Measurements from ENCODE around the gene C5orf58. TPM values are rescaled to one million over a fixed set of nuclear protein-coding genes. Genes with fewer than 3 reads are reported as not detected.

Gene C5orf58
- total RNA-seq, 1 donor from 2014 or later: not detected

GRCh38 chr5:170220191-170220590 lies 12.6 kb upstream of the C5orf58 start:
- Histone ChIP-seq H3K27me3 (ENCODE audit: insufficient read depth, low read length) (no peaks in the 10 kb centered on the region), H3K36me3 (ENCODE audit: insufficient read depth, low read length) (no peaks in the 10 kb centered on the region), H3K4me3 (ENCODE audit: insufficient read depth, low read depth, low read length) (no peak overlapping the region), H2AFZ (ENCODE audit: low read depth, low read length) (no peak overlapping the region), H3K27ac (ENCODE audit: low read depth, low read length) (no peak overlapping the region), H4K20me1 (ENCODE audit: insufficient read depth, low read length) (no peaks in the 10 kb centered on the region), H3K9ac (ENCODE audit: low read length) (no peak overlapping the region), H3K79me2 (ENCODE audit: insufficient read depth, low read length) (no peaks in the 10 kb centered on the region), H3K4me1 (ENCODE audit: insufficient read depth, low read length) (peaks cover 15% of the 10 kb centered on the region), H3K9me3 (ENCODE audit: insufficient read depth, low read depth, low read length) (no peaks in the 10 kb centered on the region), H3K4me2 (ENCODE audit: low read length) (peak overlapping the region; percentile 38)
- no peak overlapping the region for H3K27ac Mint-ChIP-seq (ENCODE audit: unreplicated experiment)
- H3K27me3 Mint-ChIP-seq (ENCODE audit: low read depth, unreplicated experiment): peaks cover 6% of the 10 kb centered on the region
- H3K36me3 Mint-ChIP-seq (ENCODE audit: low read depth, unreplicated experiment): no peaks in the 10 kb centered on the region
- H3K4me3 Mint-ChIP-seq (ENCODE audit: unreplicated experiment): no peak overlapping the region
- TF ChIP-seq EZH2 (IDR thresholded peaks at IDR 0.05; ENCODE audit: insufficient read depth, low read length): no peak
- TF ChIP-seq, protein P1, sequence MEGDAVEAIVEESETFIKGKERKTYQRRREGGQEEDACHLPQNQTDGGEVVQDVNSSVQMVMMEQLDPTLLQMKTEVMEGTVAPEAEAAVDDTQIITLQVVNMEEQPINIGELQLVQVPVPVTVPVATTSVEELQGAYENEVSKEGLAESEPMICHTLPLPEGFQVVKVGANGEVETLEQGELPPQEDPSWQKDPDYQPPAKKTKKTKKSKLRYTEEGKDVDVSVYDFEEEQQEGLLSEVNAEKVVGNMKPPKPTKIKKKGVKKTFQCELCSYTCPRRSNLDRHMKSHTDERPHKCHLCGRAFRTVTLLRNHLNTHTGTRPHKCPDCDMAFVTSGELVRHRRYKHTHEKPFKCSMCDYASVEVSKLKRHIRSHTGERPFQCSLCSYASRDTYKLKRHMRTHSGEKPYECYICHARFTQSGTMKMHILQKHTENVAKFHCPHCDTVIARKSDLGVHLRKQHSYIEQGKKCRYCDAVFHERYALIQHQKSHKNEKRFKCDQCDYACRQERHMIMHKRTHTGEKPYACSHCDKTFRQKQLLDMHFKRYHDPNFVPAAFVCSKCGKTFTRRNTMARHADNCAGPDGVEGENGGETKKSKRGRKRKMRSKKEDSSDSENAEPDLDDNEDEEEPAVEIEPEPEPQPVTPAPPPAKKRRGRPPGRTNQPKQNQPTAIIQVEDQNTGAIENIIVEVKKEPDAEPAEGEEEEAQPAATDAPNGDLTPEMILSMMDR (IDR thresholded peaks at IDR 0.05; ENCODE audit: insufficient read depth, low read depth, low read length): no peak
- peaks cover 7% of the 10 kb centered on the region for H3K4me1 Mint-ChIP-seq (ENCODE audit: low read depth, unreplicated experiment)
- H3K9me3 Mint-ChIP-seq (ENCODE audit: unreplicated experiment): no peaks in the 10 kb centered on the region
- DNase-seq (ENCODE audit: low read depth) (no peak), FAIRE-seq (no peak)

GRCh38 chr5:170221327-170221741 lies 11.5 kb upstream of the C5orf58 start:
- TF ChIP-seq EZH2 (IDR thresholded peaks at IDR 0.05; ENCODE audit: insufficient read depth, low read length): no peak
- TF ChIP-seq, protein P1 (IDR thresholded peaks at IDR 0.05; ENCODE audit: insufficient read depth, low read depth, low read length): peak; percentile 8
- Mint-ChIP-seq H3K27me3 (ENCODE audit: low read depth, unreplicated experiment) (peaks cover 6% of the 10 kb centered on the region), H3K4me1 (ENCODE audit: low read depth, unreplicated experiment) (peaks cover 7% of the 10 kb centered on the region), H3K36me3 (ENCODE audit: low read depth, unreplicated experiment) (no peaks in the 10 kb centered on the region), H3K4me3 (ENCODE audit: unreplicated experiment) (no peak overlapping the region), H3K9me3 (ENCODE audit: unreplicated experiment) (no peaks in the 10 kb centered on the region), H3K27ac (ENCODE audit: unreplicated experiment) (no peak overlapping the region)
- no peak overlapping the region for H3K4me2 ChIP-seq (ENCODE audit: low read length)
- DNase-seq (ENCODE audit: low read depth) (peak; percentile 21), FAIRE-seq (no peak)
- no peak overlapping the region for H3K27ac ChIP-seq (ENCODE audit: low read depth, low read length)
- no peaks in the 10 kb centered on the region for H3K27me3 ChIP-seq (ENCODE audit: insufficient read depth, low read length)
- no peaks in the 10 kb centered on the region for H3K9me3 ChIP-seq (ENCODE audit: insufficient read depth, low read depth, low read length)
- peaks cover 15% of the 10 kb centered on the region for H3K4me1 ChIP-seq (ENCODE audit: insufficient read depth, low read length)
- no peaks in the 10 kb centered on the region for H3K79me2 ChIP-seq (ENCODE audit: insufficient read depth, low read length)
- no peak overlapping the region for H3K9ac ChIP-seq (ENCODE audit: low read length)
- H3K36me3 ChIP-seq (ENCODE audit: insufficient read depth, low read length): no peaks in the 10 kb centered on the region
- no peak overlapping the region for H2AFZ ChIP-seq (ENCODE audit: low read depth, low read length)
- H3K4me3 ChIP-seq (ENCODE audit: insufficient read depth, low read depth, low read length): no peak overlapping the region
- H4K20me1 ChIP-seq (ENCODE audit: insufficient read depth, low read length): no peaks in the 10 kb centered on the region

DNA sequence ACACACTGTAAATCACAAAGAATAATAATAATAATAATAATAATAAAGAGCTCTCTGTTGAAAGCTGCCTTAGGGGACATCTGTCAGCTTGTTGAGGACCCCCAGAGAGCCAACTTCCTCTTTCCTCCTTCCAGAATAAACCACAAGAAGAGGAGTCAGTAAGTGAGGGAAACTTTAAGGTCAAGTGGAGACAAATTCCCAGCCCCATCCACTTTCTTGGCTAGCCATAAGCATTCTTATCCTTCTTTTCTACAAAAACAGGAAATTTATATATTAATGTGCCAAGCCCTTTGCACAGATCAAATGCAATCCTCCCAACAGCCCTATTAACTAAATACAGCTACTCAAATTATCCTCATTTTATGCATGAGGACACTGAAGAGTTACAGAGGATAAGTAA lies 9.4 kb upstream of the C5orf58 start:
- TF ChIP-seq EZH2 (IDR thresholded peaks at IDR 0.05; ENCODE audit: insufficient read depth, low read length): no peak
- TF ChIP-seq, protein P1 (IDR thresholded peaks at IDR 0.05; ENCODE audit: insufficient read depth, low read depth, low read length): no peak
- FAIRE-seq: no peak
- no peaks in the 10 kb centered on the region for H4K20me1 ChIP-seq (ENCODE audit: insufficient read depth, low read length)
- no peaks in the 10 kb centered on the region for H3K9me3 ChIP-seq (ENCODE audit: insufficient read depth, low read depth, low read length)
- no peak overlapping the region for H2AFZ ChIP-seq (ENCODE audit: low read depth, low read length)
- Mint-ChIP-seq H3K27ac (ENCODE audit: unreplicated experiment) (no peak overlapping the region), H3K27me3 (ENCODE audit: low read depth, unreplicated experiment) (peaks cover 8% of the 10 kb centered on the region), H3K36me3 (ENCODE audit: low read depth, unreplicated experiment) (no peaks in the 10 kb centered on the region), H3K4me1 (ENCODE audit: low read depth, unreplicated experiment) (peaks cover 7% of the 10 kb centered on the region), H3K4me3 (ENCODE audit: unreplicated experiment) (no peak overlapping the region), H3K9me3 (ENCODE audit: unreplicated experiment) (no peaks in the 10 kb centered on the region)
- no peak overlapping the region for H3K4me2 ChIP-seq (ENCODE audit: low read length)
- H3K4me3 ChIP-seq (ENCODE audit: insufficient read depth, low read depth, low read length): no peak overlapping the region
- DNase-seq (ENCODE audit: low read depth): peak; percentile 3
- peaks cover 2% of the 10 kb centered on the region for H3K27me3 ChIP-seq (ENCODE audit: insufficient read depth, low read length)
- H3K36me3 ChIP-seq (ENCODE audit: insufficient read depth, low read length): no peaks in the 10 kb centered on the region
- H3K79me2 ChIP-seq (ENCODE audit: insufficient read depth, low read length): no peaks in the 10 kb centered on the region
- H3K4me1 ChIP-seq (ENCODE audit: insufficient read depth, low read length): peaks cover 15% of the 10 kb centered on the region
- no peak overlapping the region for H3K27ac ChIP-seq (ENCODE audit: low read depth, low read length)
- no peak overlapping the region for H3K9ac ChIP-seq (ENCODE audit: low read length)
